ENCODE data around the gene RAB11FIP4. TPM values are rescaled to one million over a fixed set of nuclear protein-coding genes. Genes with fewer than 3 reads are reported as not detected.

RAB11FIP4 gene
- total and polyA plus RNA-seq, 2 of the 8 experiments (the other 6 are each of a cell fraction or from before 2014, with no cell fraction given) = 21.7 to 53.2 TPM

GRCh38 chr17:31523862-31524730 lies 132.6 kb downstream of the RAB11FIP4 start (continued):
- no peak for TF ChIP-seq YY1 (IDR thresholded peaks at IDR 0.05; ENCODE audit: low read depth, low read length)
